ENCODE data around the gene ABCC1. TPM values are rescaled to one million over a fixed set of nuclear protein-coding genes. Genes with fewer than 3 reads are reported as not detected.
"Not testable (repeated sequence)": the region's sequence is repeated elsewhere in the genome, so short reads cannot be mapped to it uniquely, and the experiment has no call there.

ABCC1 gene
- total and polyA plus RNA-seq, 4 donors, result 12.4 to 41.5 (median 31.3) TPM

DNA sequence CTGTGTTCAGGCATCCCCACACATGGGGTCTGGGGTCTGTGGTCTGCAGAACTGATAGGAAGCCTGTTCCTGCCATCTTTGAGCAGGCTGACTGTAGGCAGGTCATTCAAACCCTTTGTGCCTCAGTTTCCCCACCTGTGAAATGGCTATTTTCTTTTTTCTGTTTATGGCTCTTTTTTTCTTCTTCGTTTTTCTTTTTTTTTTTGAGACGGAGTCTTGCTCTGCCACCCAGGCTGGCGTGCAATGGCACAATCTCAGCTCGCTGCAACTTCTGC lies 201.4 kb downstream of the ABCC1 start:
- DNase-seq, result no peak
- no peaks in the 10 kb centered on the region for H3K27me3 ChIP-seq (ENCODE audit: control insufficient read depth in 3 of 3, insufficient read depth in 3 of 3, low read length in 2 of 3)
- peaks cover 0 to 16% (median 4%) of the 10 kb centered on the region in 5 donors for H3K4me1 ChIP-seq (ENCODE audit: control insufficient read depth in 5 of 5, insufficient read depth in 5 of 5, low read length in 5 of 5)
- no peak overlapping the region for H3K27ac ChIP-seq (ENCODE audit: low read depth in 1 of 2, low read length in 1 of 2)
- peaks cover 0 to 4% (median 0%) of the 10 kb centered on the region in 4 donors for H3K36me3 ChIP-seq (ENCODE audit: control insufficient read depth in 4 of 4, insufficient read depth in 4 of 4, low read length in 4 of 4)
- H3K4me3 ChIP-seq, result no peak overlapping the region
- WGBS, 2 donors, result 91 to 92% methylated on average over 4 of the region's 4 CpGs
- no peaks in the 10 kb centered on the region for H3K9me3 ChIP-seq (ENCODE audit: control insufficient read depth in 4 of 4, insufficient read depth in 3 of 4, low read length in 3 of 4)
- TF ChIP-seq, protein P1, sequence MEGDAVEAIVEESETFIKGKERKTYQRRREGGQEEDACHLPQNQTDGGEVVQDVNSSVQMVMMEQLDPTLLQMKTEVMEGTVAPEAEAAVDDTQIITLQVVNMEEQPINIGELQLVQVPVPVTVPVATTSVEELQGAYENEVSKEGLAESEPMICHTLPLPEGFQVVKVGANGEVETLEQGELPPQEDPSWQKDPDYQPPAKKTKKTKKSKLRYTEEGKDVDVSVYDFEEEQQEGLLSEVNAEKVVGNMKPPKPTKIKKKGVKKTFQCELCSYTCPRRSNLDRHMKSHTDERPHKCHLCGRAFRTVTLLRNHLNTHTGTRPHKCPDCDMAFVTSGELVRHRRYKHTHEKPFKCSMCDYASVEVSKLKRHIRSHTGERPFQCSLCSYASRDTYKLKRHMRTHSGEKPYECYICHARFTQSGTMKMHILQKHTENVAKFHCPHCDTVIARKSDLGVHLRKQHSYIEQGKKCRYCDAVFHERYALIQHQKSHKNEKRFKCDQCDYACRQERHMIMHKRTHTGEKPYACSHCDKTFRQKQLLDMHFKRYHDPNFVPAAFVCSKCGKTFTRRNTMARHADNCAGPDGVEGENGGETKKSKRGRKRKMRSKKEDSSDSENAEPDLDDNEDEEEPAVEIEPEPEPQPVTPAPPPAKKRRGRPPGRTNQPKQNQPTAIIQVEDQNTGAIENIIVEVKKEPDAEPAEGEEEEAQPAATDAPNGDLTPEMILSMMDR (IDR thresholded peaks at IDR 0.05; ENCODE audit: control extremely low read depth, extremely low read depth), result no peak
- H3K9ac ChIP-seq (ENCODE audit: insufficient read depth in 1 of 2, low read length in 2 of 2), result no peak overlapping the region
- no peak for ATAC-seq (ENCODE audit: insufficient read depth, low FRiP score)

DNA sequence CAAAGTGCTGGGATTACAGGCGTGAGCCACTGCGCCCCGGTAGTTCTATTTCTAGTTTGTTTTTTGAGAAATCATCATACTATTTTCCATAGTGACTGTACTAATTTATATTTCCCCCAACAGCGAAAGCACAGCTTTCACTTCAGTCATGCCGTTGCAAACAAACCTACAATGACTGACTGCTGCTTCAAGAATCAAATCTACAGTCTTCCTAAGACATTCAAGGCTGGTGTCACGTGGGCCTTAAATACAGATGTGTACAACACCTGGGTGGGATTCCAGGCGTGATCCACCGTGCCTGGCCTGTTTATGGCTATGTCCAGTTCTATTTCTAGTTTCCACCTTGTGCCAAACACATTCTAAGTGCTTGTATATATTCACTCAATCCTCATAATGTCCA lies 201.9 kb downstream of the ABCC1 start:
- 90 to 94% methylated on average over 8 of the region's 8 CpGs for WGBS, 2 donors
- Histone ChIP-seq H3K27ac (ENCODE audit: low read depth in 1 of 2, low read length in 1 of 2) (no peak overlapping the region), H3K4me1 (ENCODE audit: control insufficient read depth in 5 of 5, insufficient read depth in 5 of 5, low read length in 5 of 5) (peaks cover 0 to 16% (median 4%) of the 10 kb centered on the region in 5 donors), H3K36me3 (ENCODE audit: control insufficient read depth in 4 of 4, insufficient read depth in 4 of 4, low read length in 4 of 4) (peaks cover 0 to 3% (median 0%) of the 10 kb centered on the region in 4 donors), H3K9ac (ENCODE audit: insufficient read depth in 1 of 2, low read length in 2 of 2) (no peak overlapping the region), H3K27me3 (ENCODE audit: control insufficient read depth in 3 of 3, insufficient read depth in 3 of 3, low read length in 2 of 3) (no peaks in the 10 kb centered on the region), H3K9me3 (ENCODE audit: control insufficient read depth in 4 of 4, insufficient read depth in 3 of 4, low read length in 3 of 4) (no peaks in the 10 kb centered on the region), H3K4me3 (no peak overlapping the region)
- no peak for DNase-seq
- TF ChIP-seq, protein P1 (IDR thresholded peaks at IDR 0.05; ENCODE audit: control extremely low read depth, extremely low read depth), result no peak
- no peak for ATAC-seq (ENCODE audit: insufficient read depth, low FRiP score)

DNA sequence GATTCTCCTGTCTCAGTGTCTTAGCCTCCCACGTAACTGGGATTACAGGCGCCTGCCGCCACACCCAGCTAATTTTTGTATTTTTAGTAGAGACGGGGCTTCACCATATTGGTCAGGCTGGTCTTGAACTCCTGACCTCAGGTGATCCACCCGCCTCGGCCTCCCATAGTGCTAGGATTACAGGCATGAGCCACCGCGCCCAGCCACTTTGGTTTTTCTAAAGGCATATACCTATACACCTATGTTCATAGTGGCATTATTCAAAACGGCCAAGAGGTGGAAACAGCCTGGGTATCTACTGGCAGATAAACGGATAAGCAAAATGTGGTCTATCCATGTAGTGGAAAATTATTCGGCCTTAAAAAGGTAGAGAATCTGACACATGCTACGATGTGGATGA lies 203.6 kb downstream of the ABCC1 start:
- H3K9me3 ChIP-seq (ENCODE audit: control insufficient read depth in 4 of 4, insufficient read depth in 3 of 4, low read length in 3 of 4); H3K27me3 ChIP-seq (ENCODE audit: control insufficient read depth in 3 of 3, insufficient read depth in 3 of 3, low read length in 2 of 3); H3K27ac ChIP-seq (ENCODE audit: low read depth in 1 of 2, low read length in 1 of 2); DNase-seq; H3K4me3 ChIP-seq; H3K9ac ChIP-seq (ENCODE audit: insufficient read depth in 1 of 2, low read length in 2 of 2); H3K36me3 ChIP-seq (ENCODE audit: control insufficient read depth in 4 of 4, insufficient read depth in 4 of 4, low read length in 4 of 4); ATAC-seq (ENCODE audit: insufficient read depth, low FRiP score): not testable (repeated sequence)
- H3K4me1 ChIP-seq (ENCODE audit: control insufficient read depth in 5 of 5, insufficient read depth in 5 of 5, low read length in 5 of 5), result peaks cover 0 to 16% (median 4%) of the 10 kb centered on the region in 5 donors
- WGBS, 2 donors, result 95% methylated on average over 12 of the region's 12 CpGs

DNA sequence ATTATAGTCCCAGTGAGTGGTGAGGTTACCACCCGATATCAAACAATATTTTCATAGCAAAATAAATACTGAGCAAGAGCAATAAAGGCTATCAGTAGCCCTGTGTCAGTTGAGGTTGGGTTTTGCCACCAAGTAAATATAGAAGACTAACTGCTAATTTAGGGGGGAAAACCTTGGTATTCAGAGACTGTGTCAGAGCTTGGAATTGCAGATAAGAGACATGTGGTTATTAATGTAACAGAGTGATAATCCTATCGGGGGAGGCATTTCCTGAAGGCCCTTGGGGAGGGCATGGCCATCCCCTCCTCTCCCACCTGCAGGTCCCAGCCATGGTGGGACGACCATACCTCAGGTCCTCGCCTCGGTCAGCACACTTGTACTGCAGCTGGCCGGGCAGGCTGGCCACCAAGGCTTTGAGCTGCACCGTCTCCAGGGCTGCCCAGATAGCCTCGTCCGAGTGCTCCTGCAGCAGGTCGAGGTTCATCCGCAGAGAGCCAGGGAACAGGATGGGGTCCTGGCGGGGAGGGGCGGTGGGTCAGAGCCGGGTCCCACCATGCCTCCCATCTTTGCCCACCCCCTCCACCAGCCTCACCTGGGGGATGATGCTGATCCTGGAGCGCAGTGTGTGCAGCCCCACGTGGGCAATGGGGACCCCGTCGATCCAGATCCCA lies 205.0 kb downstream of the ABCC1 start:
- Histone ChIP-seq H3K27ac (ENCODE audit: low read depth in 1 of 2, low read length in 1 of 2) (no peak overlapping the region), H3K4me3 (no peak overlapping the region), H3K4me1 (ENCODE audit: control insufficient read depth in 5 of 5, insufficient read depth in 5 of 5, low read length in 5 of 5) (peaks cover 0 to 15% (median 4%) of the 10 kb centered on the region in 5 donors), H3K9ac (ENCODE audit: insufficient read depth in 1 of 2, low read length in 2 of 2) (no peak overlapping the region), H3K27me3 (ENCODE audit: control insufficient read depth in 3 of 3, insufficient read depth in 3 of 3, low read length in 2 of 3) (no peaks in the 10 kb centered on the region), H3K9me3 (ENCODE audit: control insufficient read depth in 4 of 4, insufficient read depth in 3 of 4, low read length in 3 of 4) (peaks cover 0 to 11% (median 4%) of the 10 kb centered on the region in 4 donors), H3K36me3 (ENCODE audit: control insufficient read depth in 4 of 4, insufficient read depth in 4 of 4, low read length in 4 of 4) (no peaks in the 10 kb centered on the region)
- DNase-seq, result no peak
- TF ChIP-seq, protein P1 (IDR thresholded peaks at IDR 0.05; ENCODE audit: control extremely low read depth, extremely low read depth), result no peak
- ATAC-seq (ENCODE audit: insufficient read depth, low FRiP score), result no peak
- WGBS, 2 donors, result 81 to 85% methylated on average over 18 of the region's 18 CpGs

All from lung (tissue), 12 donors.